ENCODE measurements around the gene C8B.

GRCh38 chr1:56924116-56924515 is 41.7 kb downstream of the C8B start:
- no peak for TF ChIP-seq CTCF (conservative IDR thresholded peaks at IDR 0.05; ENCODE audit: low read depth in 2 of 2)
- TF ChIP-seq EZH2phosphoT487 (IDR thresholded peaks at IDR 0.05; ENCODE audit: unreplicated experiment), result no peak
- no peak for TF ChIP-seq NANOG (IDR thresholded peaks at IDR 0.05; ENCODE audit: borderline replicate concordance)
- no peak for TF ChIP-seq EZH2 (IDR thresholded peaks at IDR 0.05; ENCODE audit: low read depth, unreplicated experiment)
- TF ChIP-seq POLR2AphosphoS5 (IDR thresholded peaks at IDR 0.05; ENCODE audit: low read depth), result no peak

Data from GM23338 (cell line).